IPS-15b (cell line): ENCODE data around the gene ZBTB7C.

Experiments
- H3K27me3 ChIP-seq: one replicate; pipeline ENCODE4 v1.6.1; 2013; ENCODE audit warnings: low read length; ENCODE audit not compliant: control insufficient read depth, insufficient read depth
- H3K36me3 ChIP-seq: one replicate; pipeline ENCODE4 v1.6.1; 2013; ENCODE audit warnings: low read length; ENCODE audit not compliant: control insufficient read depth, insufficient read depth
- H3K4me1 ChIP-seq: one replicate; pipeline ENCODE4 v1.6.1; 2013; ENCODE audit warnings: mild to moderate bottlenecking, low read length; ENCODE audit not compliant: control insufficient read depth, insufficient read depth
- H3K4me3 ChIP-seq: one replicate; pipeline ENCODE4 v1.5.1; 2013; ENCODE audit warnings: low read depth, low read length
- H3K9ac ChIP-seq: one replicate; pipeline ENCODE4 v1.6.1; 2013; ENCODE audit warnings: low read depth, mild to moderate bottlenecking, low read length
- H3K9me3 ChIP-seq: one replicate; pipeline ENCODE4 v1.6.1; 2013; ENCODE audit warnings: mild to moderate bottlenecking, low read length; ENCODE audit not compliant: control insufficient read depth, insufficient read depth

Gene ZBTB7C

DNA sequence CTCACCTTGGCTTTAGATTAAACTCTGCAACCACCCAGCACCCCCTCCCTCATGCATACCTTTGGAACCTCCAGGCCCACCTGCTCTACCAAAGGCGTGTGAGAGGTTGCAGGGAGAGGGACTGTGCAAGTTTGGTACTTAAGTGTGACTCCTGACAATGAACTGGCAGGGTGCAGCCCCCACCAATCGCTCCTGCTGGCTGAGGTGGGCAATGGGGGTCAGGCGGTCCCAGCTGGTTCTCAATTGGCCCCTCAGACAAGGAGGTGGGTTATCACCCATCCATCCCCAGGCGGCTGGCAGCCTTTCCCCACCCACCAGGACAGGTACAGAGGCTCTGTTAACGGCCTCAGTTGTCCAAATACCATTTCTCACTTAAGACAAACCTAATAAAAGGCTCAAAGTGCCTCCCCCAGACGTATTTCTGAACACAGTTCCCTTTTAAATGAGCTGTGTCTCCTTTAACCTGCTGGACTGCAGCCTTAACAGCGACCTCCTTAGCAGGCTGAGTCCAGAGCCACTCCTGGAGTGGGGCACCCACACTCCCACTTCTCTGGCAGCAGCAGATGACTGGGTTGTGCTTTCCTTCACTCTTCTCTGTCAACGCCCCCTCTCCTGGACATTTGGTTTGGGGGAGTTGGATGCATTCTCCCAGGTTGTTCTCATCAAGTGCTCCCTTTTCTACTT lies 309.6 kb downstream of the ZBTB7C start:
- no peak overlapping the region for H3K9ac ChIP-seq
- no peaks in the 10 kb centered on the region for H3K36me3 ChIP-seq
- no peaks in the 10 kb centered on the region for H3K27me3 ChIP-seq

DNA sequence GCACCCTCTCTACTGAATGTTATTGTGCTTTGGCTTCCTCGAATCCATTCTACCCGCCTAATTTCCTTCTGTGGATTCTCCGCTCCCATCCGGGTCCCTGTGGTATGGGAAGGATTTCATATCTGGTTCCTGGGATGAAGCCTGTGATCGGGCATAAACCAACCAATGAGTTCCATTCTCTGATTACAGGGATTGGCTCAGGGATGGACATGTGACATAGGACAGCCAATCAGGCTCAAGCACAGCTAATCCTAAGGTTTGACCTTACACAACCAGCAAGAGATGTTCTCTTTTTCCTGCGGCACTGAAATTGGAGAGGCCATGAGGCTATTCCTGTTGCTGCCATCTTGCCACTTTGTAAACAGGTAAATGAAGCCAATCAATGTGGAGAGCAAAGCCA lies 310.6 kb downstream of the ZBTB7C start:
- Histone ChIP-seq H3K9me3 (no peaks in the 10 kb centered on the region), H3K27me3 (no peaks in the 10 kb centered on the region), H3K4me1 (peaks cover 14% of the 10 kb centered on the region), H3K9ac (no peak overlapping the region), H3K36me3 (no peaks in the 10 kb centered on the region), H3K4me3 (no peak overlapping the region)

More for the DNA sequence above, 309.6 kb downstream of the ZBTB7C start:
- no peaks in the 10 kb centered on the region for H3K9me3 ChIP-seq
- no peak overlapping the region for H3K4me3 ChIP-seq
- H3K4me1 ChIP-seq = peaks cover 14% of the 10 kb centered on the region

DNA sequence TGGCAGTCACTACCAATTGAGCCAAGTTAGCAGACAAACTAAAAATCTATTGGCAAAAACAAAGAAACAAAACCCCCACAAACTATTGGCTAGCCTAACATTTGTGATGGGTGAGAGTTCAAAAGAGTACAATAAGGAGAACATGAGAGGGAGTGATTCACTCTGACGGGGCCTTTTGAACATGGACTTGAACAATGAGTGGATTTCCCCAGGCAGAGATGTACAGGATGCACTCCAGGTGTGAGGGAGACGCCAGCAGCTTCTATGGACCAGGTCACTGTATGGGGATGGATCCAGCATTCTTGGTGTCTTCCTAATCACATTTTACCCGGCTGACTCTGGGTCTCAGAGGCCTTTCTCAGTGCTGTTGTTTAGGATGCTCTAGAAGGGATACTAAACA lies 311.2 kb downstream of the ZBTB7C start:
- H3K4me1 ChIP-seq = peaks cover 14% of the 10 kb centered on the region
- no peaks in the 10 kb centered on the region for H3K9me3 ChIP-seq
- H3K9ac ChIP-seq = no peak overlapping the region
- H3K36me3 ChIP-seq = no peaks in the 10 kb centered on the region
- no peaks in the 10 kb centered on the region for H3K27me3 ChIP-seq
- H3K4me3 ChIP-seq = no peak overlapping the region

DNA sequence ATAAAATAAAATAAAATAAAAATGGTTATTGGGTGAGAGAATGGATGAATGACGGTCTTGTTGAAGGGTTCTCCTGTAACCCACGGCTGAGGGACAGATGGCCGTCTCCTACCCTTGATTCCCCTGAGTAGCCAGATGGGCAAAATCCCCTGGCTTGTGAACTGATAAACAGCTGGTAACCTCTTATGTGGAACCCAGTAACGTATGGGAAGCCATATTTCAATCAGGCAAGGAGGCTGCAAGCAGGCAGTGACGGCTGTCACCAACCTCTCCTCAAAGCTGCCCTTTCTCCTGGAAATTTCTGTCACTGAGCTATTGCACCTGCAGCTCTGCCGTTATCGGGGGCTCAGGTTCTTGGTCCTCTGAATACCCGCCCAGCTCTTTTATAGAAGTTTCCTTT lies 313.5 kb downstream of the ZBTB7C start:
- Histone ChIP-seq H3K27me3 (no peaks in the 10 kb centered on the region), H3K36me3 (no peaks in the 10 kb centered on the region), H3K9me3 (no peaks in the 10 kb centered on the region), H3K4me1 (peaks cover 5% of the 10 kb centered on the region), H3K4me3 (no peak overlapping the region), H3K9ac (no peak overlapping the region)

DNA sequence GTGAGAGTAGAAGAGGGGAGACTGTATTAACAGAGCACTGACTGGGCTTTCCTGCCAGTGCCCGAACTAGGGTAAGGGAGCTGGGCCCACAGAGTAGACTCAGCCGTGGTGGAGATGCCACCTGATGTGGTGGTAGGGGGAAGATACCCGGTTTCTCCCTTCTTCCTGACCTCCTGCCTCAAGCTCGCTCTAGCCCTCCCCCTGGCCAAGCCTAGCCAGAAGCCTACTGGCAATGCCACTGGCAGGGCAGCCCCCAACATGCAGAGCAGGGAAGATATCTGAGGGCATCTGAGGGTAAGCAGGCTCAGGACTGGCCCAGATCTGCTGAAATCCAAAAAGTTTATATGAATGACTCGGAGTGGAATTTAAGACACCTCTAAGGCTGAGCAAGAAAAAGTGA lies 316.1 kb downstream of the ZBTB7C start:
- H3K36me3 ChIP-seq = no peaks in the 10 kb centered on the region
- H3K4me3 ChIP-seq = no peak overlapping the region
- H3K27me3 ChIP-seq = no peaks in the 10 kb centered on the region
- no peaks in the 10 kb centered on the region for H3K4me1 ChIP-seq
- no peak overlapping the region for H3K9ac ChIP-seq
- no peaks in the 10 kb centered on the region for H3K9me3 ChIP-seq

DNA sequence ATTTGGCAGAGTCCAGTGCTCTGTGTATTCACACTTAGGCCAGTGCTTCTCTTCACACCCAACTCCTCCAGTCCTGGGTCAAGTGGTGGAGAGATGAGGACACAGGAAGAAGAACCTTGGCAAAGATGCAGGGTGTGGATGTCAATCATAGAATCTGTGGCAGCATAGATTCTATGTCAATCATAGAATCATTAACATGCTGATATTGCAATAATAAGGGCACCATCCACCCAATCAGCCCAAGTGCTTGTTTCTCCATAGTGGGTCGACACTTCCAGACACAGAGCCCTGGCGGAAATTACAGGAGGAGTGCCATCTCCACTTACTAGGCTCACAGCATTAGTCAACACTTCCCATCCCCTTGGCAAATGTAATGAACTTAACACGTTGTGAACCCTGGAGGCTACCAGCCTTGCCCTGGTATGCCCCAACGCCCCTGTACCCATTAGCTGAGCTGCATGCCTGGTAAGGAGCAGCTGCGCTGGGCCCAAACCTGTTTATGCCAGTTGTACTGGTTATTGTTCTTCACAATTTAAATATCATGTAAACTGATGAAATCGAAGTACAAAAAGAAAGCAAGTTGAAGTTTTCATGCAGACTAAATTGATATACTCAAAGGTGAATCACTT lies 317.2 kb downstream of the ZBTB7C start:
- Histone ChIP-seq H3K9me3 (no peaks in the 10 kb centered on the region), H3K9ac (no peak overlapping the region), H3K4me1 (no peaks in the 10 kb centered on the region), H3K27me3 (no peaks in the 10 kb centered on the region), H3K36me3 (no peaks in the 10 kb centered on the region), H3K4me3 (no peak overlapping the region)

DNA sequence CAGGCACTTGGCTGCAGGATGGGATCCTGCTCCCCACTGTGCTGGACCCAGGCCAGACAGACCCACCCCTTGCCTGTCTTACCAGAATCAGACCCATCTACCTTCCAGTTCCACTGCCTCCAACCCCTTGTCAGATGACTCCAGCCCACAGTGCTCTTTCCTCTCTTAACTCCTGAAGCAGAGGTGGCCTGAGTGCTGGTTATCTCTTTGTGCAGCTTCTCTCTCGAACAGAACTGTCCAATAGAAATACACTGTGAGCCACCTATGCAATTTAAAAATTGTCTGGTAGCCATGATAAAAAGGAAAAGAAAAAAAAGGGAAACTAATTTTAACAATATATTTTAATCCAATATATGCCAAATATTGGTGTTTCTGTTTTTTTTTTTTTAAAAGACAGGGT lies 318.5 kb downstream of the ZBTB7C start:
- Histone ChIP-seq H3K36me3 (no peaks in the 10 kb centered on the region), H3K27me3 (no peaks in the 10 kb centered on the region), H3K9ac (no peak overlapping the region)

DNA sequence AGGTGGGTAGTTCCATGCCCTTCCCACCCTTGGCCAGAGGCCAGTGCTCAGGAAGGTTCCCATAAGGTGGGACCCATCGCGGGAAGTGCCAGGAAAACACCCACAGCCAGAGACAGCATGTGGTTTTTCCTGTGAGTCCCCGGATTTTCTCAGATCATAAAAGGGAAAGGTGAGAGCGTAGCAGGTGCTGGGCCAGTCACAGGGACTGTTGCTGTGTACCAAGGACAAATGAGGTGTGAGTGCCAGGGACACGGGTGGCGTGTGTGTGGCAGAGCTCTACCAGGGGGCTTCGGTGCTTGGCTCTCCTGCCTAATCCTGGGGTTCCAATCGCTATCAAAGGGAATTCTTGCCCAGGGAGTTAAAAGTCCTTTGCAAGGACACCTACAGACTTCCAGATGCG lies 319.2 kb downstream of the ZBTB7C start:
- no peak overlapping the region for H3K4me3 ChIP-seq
- H3K4me1 ChIP-seq = no peaks in the 10 kb centered on the region
- no peaks in the 10 kb centered on the region for H3K9me3 ChIP-seq
- no peak overlapping the region for H3K9ac ChIP-seq
- H3K27me3 ChIP-seq = no peaks in the 10 kb centered on the region
- H3K36me3 ChIP-seq = no peaks in the 10 kb centered on the region

More for the DNA sequence above, 318.5 kb downstream of the ZBTB7C start:
- H3K9me3 ChIP-seq = no peaks in the 10 kb centered on the region
- H3K4me1 ChIP-seq = no peaks in the 10 kb centered on the region
- no peak overlapping the region for H3K4me3 ChIP-seq

DNA sequence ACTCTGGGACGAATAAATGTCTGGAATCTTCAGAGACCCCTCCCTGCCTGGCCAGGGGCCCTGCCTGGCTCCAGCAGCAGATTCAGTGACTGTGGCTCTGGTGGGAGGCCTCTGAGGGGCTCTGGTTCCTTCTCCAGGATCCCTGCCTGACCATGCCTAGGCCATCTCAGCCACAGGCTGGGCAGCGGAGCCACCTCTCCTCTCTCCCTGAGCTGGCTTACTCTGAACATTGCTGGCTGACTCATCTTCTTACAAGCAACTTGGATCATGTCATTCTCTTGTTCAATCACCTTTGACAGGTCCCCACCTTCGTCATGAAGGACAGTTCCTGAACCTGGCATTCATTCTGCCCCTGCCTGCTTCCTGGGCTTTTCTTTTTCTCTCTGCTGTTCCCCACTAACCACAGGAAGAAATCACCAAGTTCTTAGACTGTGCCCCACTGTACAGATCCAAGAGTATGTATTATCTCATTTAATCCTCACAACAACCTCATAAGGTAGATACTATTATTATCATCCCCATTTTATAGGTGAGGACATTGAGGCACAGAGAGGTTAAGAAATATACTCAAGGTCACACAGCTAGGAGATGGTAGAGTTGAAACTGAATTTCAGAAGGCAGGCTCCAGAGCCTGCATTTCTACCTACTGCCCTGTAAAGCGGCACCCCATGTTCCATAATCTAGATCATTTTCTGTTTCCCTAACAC lies 323.2 kb downstream of the ZBTB7C start:
- Histone ChIP-seq H3K36me3 (no peaks in the 10 kb centered on the region), H3K9ac (no peak overlapping the region), H3K27me3 (no peaks in the 10 kb centered on the region), H3K4me1 (no peaks in the 10 kb centered on the region), H3K4me3 (no peak overlapping the region), H3K9me3 (no peaks in the 10 kb centered on the region)

DNA sequence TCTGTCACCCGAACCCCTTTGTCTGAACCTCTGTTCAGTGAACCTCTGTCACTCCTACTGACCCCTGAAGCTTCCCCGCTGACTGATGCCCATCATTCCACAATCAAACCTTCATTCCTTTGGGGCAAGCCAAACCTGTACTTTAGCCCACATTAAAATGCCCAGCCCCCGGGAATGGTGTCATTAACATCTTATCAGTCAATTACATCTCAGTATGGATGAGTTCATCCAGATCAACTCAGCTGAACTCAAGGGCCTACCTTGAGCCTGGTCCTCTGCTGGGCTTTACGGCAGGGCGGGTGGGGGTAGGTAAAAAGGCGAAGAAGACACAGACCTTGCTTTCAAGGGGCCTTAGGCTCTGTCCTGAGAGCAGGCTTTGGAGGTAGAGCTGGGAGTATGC lies 324.3 kb downstream of the ZBTB7C start:
- Histone ChIP-seq H3K9me3 (no peaks in the 10 kb centered on the region), H3K27me3 (no peaks in the 10 kb centered on the region), H3K4me3 (no peak overlapping the region)

DNA sequence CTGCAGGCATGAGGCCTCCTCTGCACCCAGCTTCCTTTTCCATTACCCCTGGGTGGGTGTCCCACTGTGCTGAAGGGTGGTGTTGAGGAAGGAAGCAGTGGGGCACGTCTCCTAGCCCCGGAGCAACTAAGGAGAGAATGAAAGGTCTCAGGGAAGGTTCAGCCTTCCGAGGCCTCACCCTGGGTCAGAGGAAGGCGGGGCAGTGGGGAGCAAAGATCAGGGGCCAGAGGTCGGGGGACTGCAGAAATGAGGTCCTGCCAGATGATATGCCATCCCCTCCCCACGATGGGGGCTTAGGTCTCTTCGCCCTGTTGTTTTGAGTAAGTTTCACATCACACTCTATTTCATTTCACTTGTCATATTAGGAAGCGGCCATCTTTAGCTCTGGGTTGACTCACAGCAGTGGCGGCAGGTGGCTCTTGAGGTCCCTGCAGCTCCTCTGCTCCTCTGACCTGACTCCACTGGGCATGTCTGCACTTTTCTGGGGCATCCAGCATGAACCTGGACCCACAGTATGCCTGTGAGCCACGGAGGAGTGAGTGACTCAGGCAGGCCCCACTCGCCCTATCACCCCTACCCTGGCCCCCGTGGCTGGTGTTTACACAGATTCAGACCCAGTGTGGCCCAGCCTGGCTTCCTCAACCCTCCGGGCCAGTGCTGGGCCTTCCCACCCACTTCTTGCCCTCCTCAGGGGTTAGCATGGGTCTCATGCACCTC lies 325.0 kb downstream of the ZBTB7C start:
- H3K36me3 ChIP-seq = no peaks in the 10 kb centered on the region
- H3K9ac ChIP-seq = no peak overlapping the region
- H3K9me3 ChIP-seq = no peaks in the 10 kb centered on the region
- H3K4me1 ChIP-seq = peaks cover 4% of the 10 kb centered on the region
- H3K27me3 ChIP-seq = no peaks in the 10 kb centered on the region
- no peak overlapping the region for H3K4me3 ChIP-seq

More for the DNA sequence above, 324.3 kb downstream of the ZBTB7C start:
- Histone ChIP-seq H3K36me3 (no peaks in the 10 kb centered on the region), H3K4me1 (peaks cover 4% of the 10 kb centered on the region), H3K9ac (no peak overlapping the region)
